Sigmoid colon (tissue), 7 donors: Measurements from ENCODE around the gene TMEM89. TPM values are rescaled to one million over a fixed set of nuclear protein-coding genes. Genes with fewer than 3 reads are reported as not detected.

Source experiments
- DNase-seq: peaks from one replicate; pipeline ENCODE4 v3.0.0-alpha.2; 2019
- H3K27ac ChIP-seq, 4 donors: fragments of 200-600 bp; sonication (generic); one replicate each; pipeline ENCODE4 v1.5.1; 2016 to 2019; ENCODE audit warnings: mild to moderate bottlenecking in 1 of 4
- H3K27me3 ChIP-seq, 3 donors: fragments of 200-600 bp; sonication (generic); one replicate each; pipeline ENCODE4 v1.5.1; 2019; ENCODE audit warnings: mild to moderate bottlenecking in 1 of 3
- H3K36me3 ChIP-seq, 4 donors: fragments of 200-600 bp; sonication (generic); one replicate each; pipeline ENCODE4 v1.5.1; 2016 to 2019
- H3K4me1 ChIP-seq, 4 donors: fragments of 200-600 bp; sonication (generic); one replicate each; pipeline ENCODE4 v1.5.1; 2017 to 2019
- H3K4me3 ChIP-seq, 4 donors: fragments of 200-600 bp; sonication (generic); one replicate each; pipeline ENCODE4 v1.5.1; 2017 to 2019; ENCODE audit warnings: mild to moderate bottlenecking in 2 of 4, moderate library complexity in 1 of 4
- H3K9me3 ChIP-seq, 4 donors: fragments of 200-600 bp in 3 of 4; sonication (generic) in 3 of 4; one replicate each; pipeline versions ENCODE4 v1.5.1 to v1.6.1; 2013 to 2019
- EP300 ChIP-seq, 4 donors: sonication (generic); formaldehyde crosslinking; IDR thresholded peaks; one replicate each; pipeline ENCODE4 v1.6.1; 2017; ENCODE audit warnings: antibody characterized with exemption in 4 of 4
- POLR2A ChIP-seq, 2 donors: fragments of 450-650 bp; IDR thresholded peaks; one replicate each; pipeline ENCODE4 v1.6.1; 2016; ENCODE audit warnings: antibody characterized with exemption in 2 of 2, mild to moderate bottlenecking in 2 of 2, moderate library complexity in 2 of 2
- POLR2AphosphoS5 ChIP-seq, 4 donors: sonication (generic); formaldehyde crosslinking; IDR thresholded peaks; one replicate each; pipeline ENCODE4 v1.6.1; 2017; ENCODE audit warnings: antibody characterized with exemption in 4 of 4
- WGBS, 2 donors: extraction: QIAGEN DNeasy Blood & Tissue Kit; methylation state at CpG; one replicate each; pipeline ENCODE4 v1.1.7; 2013; 5-methylcytosine and 5-hydroxymethylcytosine counted together
- intact Hi-C: fragments of 100-400 bp; cut with DNase I; formaldehyde crosslinking; loops from one replicate; pipeline ENCODE4 v1.15.1; 2023
- polyA plus RNA-seq, 3 donors: library from polyadenylated mRNA; stranded (reverse); fragments of 200-250 nt; gene quantifications; one replicate each; pipeline ENCODE4 v1.2.3, GENCODE V29; 2013
- total RNA-seq, 4 donors: library from RNA; depleted of rRNA; stranded (reverse); fragments of >200 nt; gene quantifications; one replicate each; pipeline ENCODE4 v1.1.0, GENCODE V29; 2016
- TF ChIP-seq, protein P1 (sequence below), 4 experiments: fragments of 450-650 bp in 3 of 4; fragments of 200-600 bp in 1 of 4; IDR thresholded peaks; one replicate each; pipeline ENCODE4 v1.5.1; 2016 to 2019; ENCODE audit warnings: antibody characterized with exemption in 4 of 4, mild to moderate bottlenecking in 3 of 4, moderate library complexity in 2 of 4
- donor health status: healthy with polysubstance abuse.
- donor health status: Bipolar disorder and iron deficiency.
- donor health status: healthy.

TMEM89 gene
- total and polyA plus RNA-seq, 7 donors, result 1.2 TPM; not detected in 6

DNA sequence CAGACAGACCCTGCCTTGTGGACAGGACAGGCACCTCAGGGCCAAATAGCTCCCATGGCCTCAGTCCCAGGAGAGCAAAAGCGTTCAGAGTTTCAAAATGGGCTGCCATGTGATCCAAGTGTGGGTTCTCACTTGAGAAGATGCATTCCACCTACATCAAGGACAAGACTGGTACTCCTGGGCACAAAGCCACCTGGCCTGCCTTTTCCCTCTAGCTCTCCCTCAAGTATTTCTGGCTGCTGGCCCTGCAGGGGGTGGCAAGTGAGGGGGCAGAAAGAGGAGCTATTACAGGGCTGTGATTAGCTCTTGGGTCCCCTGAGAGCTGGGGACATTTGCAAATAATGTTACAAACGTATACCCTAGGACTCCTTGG is 20.0 kb downstream of the TMEM89 start:
- H3K27me3 ChIP-seq, result no peaks in the 10 kb centered on the region
- H3K4me1 ChIP-seq, result peaks cover 0 to 28% (median 20%) of the 10 kb centered on the region in 4 donors
- H3K4me3 ChIP-seq, result no peak overlapping the region
- no peaks in the 10 kb centered on the region for H3K9me3 ChIP-seq
- whole genome bisulfite sequencing, 2 donors, result 70 to 88% methylated on average over 2 of the region's 2 CpGs
- DNase-seq, result no peak
- peaks cover 52 to 82% (median 69%) of the 10 kb centered on the region in 4 donors for H3K36me3 ChIP-seq
- TF ChIP-seq POLR2AphosphoS5 (IDR thresholded peaks at IDR 0.05), result no peak
- intact Hi-C loops, result no loop called here
- no peak overlapping the region for H3K27ac ChIP-seq

DNA sequence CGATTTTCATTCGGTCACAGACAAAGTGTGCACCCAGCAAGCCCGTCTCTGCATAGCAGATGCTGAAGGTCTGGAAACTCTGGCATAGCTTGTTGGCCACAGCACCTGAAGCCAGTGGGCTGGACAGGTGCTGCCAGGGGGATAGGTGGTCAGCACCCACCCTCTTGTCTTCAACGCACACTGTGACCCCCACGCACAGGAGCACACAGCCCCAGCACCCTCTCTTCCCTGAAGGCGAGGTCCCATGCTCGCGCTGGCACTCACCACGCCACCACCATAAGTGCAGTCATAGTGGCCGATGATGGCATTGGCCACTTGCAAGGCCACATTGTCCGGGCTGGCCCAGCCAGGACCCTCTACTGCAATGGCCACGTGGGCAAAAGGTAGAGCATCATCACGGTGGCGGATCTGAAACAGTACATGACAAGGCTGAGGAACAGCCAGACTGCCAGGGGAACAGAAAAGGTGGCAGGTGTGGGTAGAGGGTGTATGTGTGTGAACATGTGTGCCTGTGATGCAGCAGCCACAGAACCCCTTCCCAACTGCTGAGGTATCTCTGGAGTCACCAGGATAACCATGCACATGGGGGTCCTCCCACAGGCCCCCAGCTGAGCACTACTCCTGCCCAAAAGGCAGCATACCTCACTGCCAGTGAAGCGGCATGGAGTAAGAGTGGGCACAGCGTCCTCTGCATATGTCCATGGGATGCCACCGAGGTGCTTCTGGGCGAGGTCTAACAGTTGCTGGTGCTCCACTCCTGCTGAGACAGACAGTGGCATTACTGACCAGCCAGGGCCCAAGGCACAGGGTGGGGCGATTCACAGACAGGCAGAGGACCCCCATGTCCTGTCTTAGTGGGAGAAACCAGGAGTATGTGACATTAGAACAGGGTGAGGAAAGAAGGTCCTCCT is 20.6 kb downstream of the TMEM89 start:
- Histone ChIP-seq H3K27me3 (no peaks in the 10 kb centered on the region), H3K4me3 (no peak overlapping the region), H3K4me1 (peaks cover 0 to 29% (median 21%) of the 10 kb centered on the region in 4 donors), H3K27ac (peak overlapping the region in 1 of 4 donors; percentile 19), H3K9me3 (no peaks in the 10 kb centered on the region), H3K36me3 (peaks cover 52 to 75% (median 67%) of the 10 kb centered on the region in 4 donors)
- DNase-seq, result no peak
- 94 to 95% methylated on average over 19 of the region's 19 CpGs for WGBS, 2 donors
- TF ChIP-seq, protein P1, sequence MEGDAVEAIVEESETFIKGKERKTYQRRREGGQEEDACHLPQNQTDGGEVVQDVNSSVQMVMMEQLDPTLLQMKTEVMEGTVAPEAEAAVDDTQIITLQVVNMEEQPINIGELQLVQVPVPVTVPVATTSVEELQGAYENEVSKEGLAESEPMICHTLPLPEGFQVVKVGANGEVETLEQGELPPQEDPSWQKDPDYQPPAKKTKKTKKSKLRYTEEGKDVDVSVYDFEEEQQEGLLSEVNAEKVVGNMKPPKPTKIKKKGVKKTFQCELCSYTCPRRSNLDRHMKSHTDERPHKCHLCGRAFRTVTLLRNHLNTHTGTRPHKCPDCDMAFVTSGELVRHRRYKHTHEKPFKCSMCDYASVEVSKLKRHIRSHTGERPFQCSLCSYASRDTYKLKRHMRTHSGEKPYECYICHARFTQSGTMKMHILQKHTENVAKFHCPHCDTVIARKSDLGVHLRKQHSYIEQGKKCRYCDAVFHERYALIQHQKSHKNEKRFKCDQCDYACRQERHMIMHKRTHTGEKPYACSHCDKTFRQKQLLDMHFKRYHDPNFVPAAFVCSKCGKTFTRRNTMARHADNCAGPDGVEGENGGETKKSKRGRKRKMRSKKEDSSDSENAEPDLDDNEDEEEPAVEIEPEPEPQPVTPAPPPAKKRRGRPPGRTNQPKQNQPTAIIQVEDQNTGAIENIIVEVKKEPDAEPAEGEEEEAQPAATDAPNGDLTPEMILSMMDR (IDR thresholded peaks at IDR 0.05), result no peak
- no peak for TF ChIP-seq POLR2AphosphoS5 (IDR thresholded peaks at IDR 0.05)
- no peak for TF ChIP-seq EP300 (IDR thresholded peaks at IDR 0.05)
- no peak for TF ChIP-seq POLR2A (IDR thresholded peaks at IDR 0.05)
- intact Hi-C loops, result no loop called here

DNA sequence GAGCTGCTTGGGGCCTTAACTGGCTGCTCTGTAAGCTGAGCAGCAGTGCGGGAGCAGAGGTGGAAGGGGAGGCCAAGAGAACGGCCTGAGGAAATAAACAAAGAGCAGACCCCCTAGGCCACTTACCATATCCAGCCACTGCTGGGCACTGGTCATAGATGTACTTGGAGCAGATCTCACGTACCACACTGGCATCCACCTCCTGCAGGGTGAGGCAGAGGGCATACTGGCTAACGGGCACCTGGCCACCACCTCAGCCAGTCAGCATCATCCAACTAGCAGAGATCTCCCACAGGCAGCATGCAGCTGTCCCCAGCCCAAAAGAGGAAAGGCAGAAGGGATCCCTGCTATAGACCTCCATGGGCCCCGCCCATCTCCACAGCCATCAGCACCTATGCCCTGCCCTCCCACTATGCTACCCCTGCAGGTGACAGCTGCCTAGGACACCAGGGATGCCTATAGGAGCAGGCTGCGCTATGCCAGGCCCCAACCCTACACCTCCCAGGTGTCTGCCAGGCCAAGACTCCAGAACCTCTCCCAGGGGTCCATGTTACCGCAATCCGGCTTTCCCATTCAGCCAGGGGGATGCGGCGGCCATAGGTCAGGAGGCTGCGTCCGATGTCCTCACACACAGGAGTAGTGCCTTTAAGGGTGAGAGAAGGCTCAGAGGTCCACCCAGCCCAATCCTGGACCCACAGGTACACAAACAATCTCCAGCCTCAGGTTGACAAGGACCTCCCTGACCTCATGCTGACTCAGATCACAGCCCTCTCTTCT is 21.9 kb downstream of the TMEM89 start:
- peak overlapping the region; percentile 56 to 89 (median 80) for H3K27ac ChIP-seq
- no peaks in the 10 kb centered on the region for H3K9me3 ChIP-seq
- H3K36me3 ChIP-seq, result peaks cover 45 to 63% (median 55%) of the 10 kb centered on the region in 4 donors
- TF ChIP-seq POLR2AphosphoS5 (IDR thresholded peaks at IDR 0.05) (no peak), EP300 (IDR thresholded peaks at IDR 0.05) (no peak), POLR2A (IDR thresholded peaks at IDR 0.05) (no peak)
- TF ChIP-seq, protein P1 (IDR thresholded peaks at IDR 0.05), result no peak
- H3K4me3 ChIP-seq, result no peak overlapping the region
- H3K4me1 ChIP-seq, result peaks cover 0 to 42% (median 33%) of the 10 kb centered on the region in 4 donors
- WGBS, 2 donors, result 95 to 96% methylated on average over 12 of the region's 12 CpGs
- DNase-seq, result no peak
- peaks cover 0 to 3% (median 0%) of the 10 kb centered on the region in 3 donors for H3K27me3 ChIP-seq
- intact Hi-C loops, result no loop called here

DNA sequence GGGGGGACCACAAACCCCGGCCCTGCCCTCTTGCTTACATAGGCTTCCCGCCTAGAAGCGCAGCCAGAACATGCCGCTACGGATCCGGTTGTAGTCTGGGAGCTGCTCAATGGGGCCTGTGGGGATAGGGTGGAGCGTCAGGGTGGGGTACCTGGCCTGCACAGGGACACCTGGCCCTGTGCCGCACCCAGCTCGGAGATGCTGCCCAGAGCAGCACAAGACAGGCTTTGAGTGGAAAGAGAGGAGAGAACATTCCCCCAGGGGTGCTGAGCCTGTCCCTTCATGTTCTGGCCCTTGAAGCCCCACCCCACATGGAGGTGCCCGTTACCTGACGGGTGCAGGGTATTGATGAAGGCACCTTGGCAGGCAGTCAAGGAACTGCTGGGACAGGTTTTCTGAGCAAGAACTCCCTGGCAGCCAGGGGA is 22.5 kb downstream of the TMEM89 start:
- Histone ChIP-seq H3K4me3 (no peak overlapping the region), H3K36me3 (peaks cover 39 to 56% (median 49%) of the 10 kb centered on the region in 4 donors), H3K4me1 (peaks cover 0 to 48% (median 39%) of the 10 kb centered on the region in 4 donors), H3K9me3 (no peaks in the 10 kb centered on the region), H3K27ac (peak overlapping the region; percentile 56 to 89 (median 80)), H3K27me3 (peaks cover 0 to 9% (median 5%) of the 10 kb centered on the region in 3 donors)
- WGBS, 2 donors, result 44 to 76% methylated on average over 11 of the region's 11 CpGs
- TF ChIP-seq EP300 (IDR thresholded peaks at IDR 0.05), result no peak
- no peak for DNase-seq
- intact Hi-C loops, result no loop called here

DNA sequence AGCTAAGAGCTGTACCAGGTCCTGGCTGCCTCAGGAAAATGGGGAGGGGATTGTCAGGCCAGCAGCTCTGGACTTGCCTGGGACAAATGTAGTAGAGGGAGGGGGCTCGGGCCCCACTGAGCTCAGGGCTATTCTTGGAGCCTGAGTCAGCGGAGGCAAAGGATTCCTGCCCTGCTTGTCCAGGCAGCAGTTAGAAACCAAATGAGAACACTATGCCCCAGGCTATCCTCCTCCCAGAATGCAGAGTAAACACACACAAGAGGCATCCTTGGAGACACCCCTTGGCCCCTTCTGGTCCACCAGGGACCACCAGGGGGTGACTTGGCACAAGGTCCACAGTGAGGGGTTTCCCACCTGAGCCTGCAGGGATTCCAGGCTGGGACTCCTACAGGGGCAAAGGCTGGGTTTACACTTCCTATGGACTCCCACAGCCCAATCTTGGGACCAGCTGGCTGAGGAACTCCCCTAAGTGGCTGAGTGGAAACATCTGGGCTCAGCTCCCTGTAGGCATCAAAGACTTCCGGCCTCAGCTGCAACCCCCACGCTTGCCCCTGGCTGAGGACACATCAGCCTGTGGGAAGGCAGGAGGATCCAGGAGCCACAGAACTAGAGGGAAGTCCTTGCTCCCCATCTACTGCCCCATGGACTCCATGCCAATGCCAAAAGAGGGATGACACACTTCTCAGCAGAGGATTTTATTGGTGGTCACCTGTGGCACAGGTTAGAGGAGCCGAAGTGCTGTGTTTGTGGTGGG is 23.1 kb downstream of the TMEM89 start:
- peak in 2 of 4 donors; percentile 44 to 52 for TF ChIP-seq POLR2AphosphoS5 (IDR thresholded peaks at IDR 0.05)
- no peak for TF ChIP-seq POLR2A (IDR thresholded peaks at IDR 0.05)
- TF ChIP-seq, protein P1 (IDR thresholded peaks at IDR 0.05), result no peak
- peak in 1 of 4 donors; percentile 12 for TF ChIP-seq EP300 (IDR thresholded peaks at IDR 0.05)
- Histone ChIP-seq H3K9me3 (no peaks in the 10 kb centered on the region), H3K27ac (peak overlapping the region; percentile 56 to 89 (median 80)), H3K27me3 (peaks cover 0 to 12% (median 5%) of the 10 kb centered on the region in 3 donors), H3K4me3 (no peak overlapping the region), H3K36me3 (peaks cover 33 to 51% (median 44%) of the 10 kb centered on the region in 4 donors), H3K4me1 (peaks cover 0 to 49% (median 39%) of the 10 kb centered on the region in 4 donors)
- intact Hi-C loops, result no loop called here
- DNase-seq, result no peak
- 62 to 70% methylated on average over 5 of the region's 5 CpGs for WGBS, 2 donors
